Measurements from ENCODE around the gene AKAP13. TPM values are rescaled to one million over a fixed set of nuclear protein-coding genes. Genes with fewer than 3 reads are reported as not detected.

AKAP13 gene
- total RNA-seq, 1 donor from 2014 or later, result 73.8 TPM

DNA sequence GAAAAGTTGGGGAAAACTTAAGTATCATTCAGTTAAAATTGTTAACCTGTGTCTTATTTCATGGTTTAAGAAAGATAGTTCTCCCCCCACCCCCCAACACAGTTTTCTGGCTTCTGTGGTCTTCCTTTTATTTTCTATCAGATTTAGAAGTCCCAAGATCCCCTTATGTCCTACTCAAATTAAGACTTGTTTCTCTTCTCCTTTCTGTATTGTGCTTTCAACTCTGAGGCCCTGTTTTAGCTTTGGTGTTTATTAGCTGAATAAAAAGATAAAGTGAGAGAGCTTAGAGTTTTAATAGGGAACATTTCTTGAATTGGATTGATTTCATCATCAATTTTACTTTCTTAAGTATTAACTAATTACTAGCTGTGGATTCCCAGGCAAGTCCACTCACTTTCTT, 62.6 kb downstream of the AKAP13 start:
- H3K4me1 Mint-ChIP-seq, result peaks cover 41% of the 10 kb centered on the region
- no peaks in the 10 kb centered on the region for H3K27me3 Mint-ChIP-seq (ENCODE audit: insufficient read depth, low read depth)
- Histone ChIP-seq H4K20me1 (ENCODE audit: low read depth) (peaks cover 29% of the 10 kb centered on the region), H3K9ac (no peak overlapping the region), H3K27ac (peak overlapping the region; percentile 95), H3K9me3 (ENCODE audit: low read depth) (no peaks in the 10 kb centered on the region), H2AFZ (replicated peaks) (no peak overlapping the region), H3K4me1 (peaks cover 40% of the 10 kb centered on the region), H3K79me2 (ENCODE audit: low read depth) (peaks cover 83% of the 10 kb centered on the region), H3K27me3 (no peaks in the 10 kb centered on the region), H3K4me3 (no peak overlapping the region), H3K4me2 (peak overlapping the region; percentile 70), H3F3A (ENCODE audit: low read depth) (peaks cover 38% of the 10 kb centered on the region), H3K36me3 (no peaks in the 10 kb centered on the region)
- H3K4me3 Mint-ChIP-seq, result peak overlapping the region; percentile 42
- TF ChIP-seq EZH2 (IDR thresholded peaks at IDR 0.05) (no peak), EZH2phosphoT487 (IDR thresholded peaks at IDR 0.05) (no peak), CTCF (IDR thresholded peaks at IDR 0.05) (no peak)
- peaks cover 15% of the 10 kb centered on the region for H3K9me3 Mint-ChIP-seq
- peak overlapping the region; percentile 98 for H3K27ac Mint-ChIP-seq
- H3K36me3 Mint-ChIP-seq, result peaks cover 10% of the 10 kb centered on the region
- DNase-seq (ENCODE audit: low spot score), result no peak

GRCh38 chr15:85443593-85444087, 63.2 kb downstream of the AKAP13 start:
- Mint-ChIP-seq H3K36me3 (peaks cover 13% of the 10 kb centered on the region), H3K4me3 (peak overlapping the region; percentile 6), H3K9me3 (peaks cover 21% of the 10 kb centered on the region), H3K4me1 (peaks cover 41% of the 10 kb centered on the region), H3K27ac (peak overlapping the region; percentile 98), H3K27me3 (ENCODE audit: insufficient read depth, low read depth) (no peaks in the 10 kb centered on the region)
- Histone ChIP-seq H4K20me1 (ENCODE audit: low read depth) (peaks cover 29% of the 10 kb centered on the region), H3K4me2 (peak overlapping the region; percentile 70), H3K27ac (peak overlapping the region; percentile 95), H3F3A (ENCODE audit: low read depth) (peaks cover 38% of the 10 kb centered on the region), H3K4me3 (peak overlapping the region; percentile 20), H3K27me3 (no peaks in the 10 kb centered on the region), H3K36me3 (no peaks in the 10 kb centered on the region), H3K79me2 (ENCODE audit: low read depth) (peaks cover 89% of the 10 kb centered on the region), H3K4me1 (peaks cover 40% of the 10 kb centered on the region), H2AFZ (replicated peaks) (no peak overlapping the region), H3K9me3 (ENCODE audit: low read depth) (no peaks in the 10 kb centered on the region), H3K9ac (no peak overlapping the region)
- peak; percentile 53 for DNase-seq (ENCODE audit: low spot score)
- TF ChIP-seq CTCF (IDR thresholded peaks at IDR 0.05), result peak; percentile 17
- no peak for TF ChIP-seq EZH2 (IDR thresholded peaks at IDR 0.05)

- H3K4me3 Mint-ChIP-seq, result peak overlapping the region; percentile 19
- H3K36me3 ChIP-seq, result no peaks in the 10 kb centered on the region
- H3K36me3 Mint-ChIP-seq, result peaks cover 15% of the 10 kb centered on the region
- H3F3A ChIP-seq (ENCODE audit: low read depth), result peaks cover 38% of the 10 kb centered on the region
- peak overlapping the region; percentile 98 for H3K27ac Mint-ChIP-seq
- peaks cover 40% of the 10 kb centered on the region for H3K4me1 ChIP-seq
- H3K27me3 ChIP-seq, result no peaks in the 10 kb centered on the region
- H3K4me1 Mint-ChIP-seq, result peaks cover 41% of the 10 kb centered on the region
- H3K79me2 ChIP-seq (ENCODE audit: low read depth), result peaks cover 95% of the 10 kb centered on the region
- peaks cover 1% of the 10 kb centered on the region for H3K9me3 ChIP-seq (ENCODE audit: low read depth)
- no peak overlapping the region for H3K9ac ChIP-seq
- peak overlapping the region; percentile 70 for H3K4me2 ChIP-seq
- no peaks in the 10 kb centered on the region for H3K27me3 Mint-ChIP-seq (ENCODE audit: insufficient read depth, low read depth)
- peaks cover 23% of the 10 kb centered on the region for H3K9me3 Mint-ChIP-seq
- H2AFZ ChIP-seq (replicated peaks), result no peak overlapping the region
- H3K4me3 ChIP-seq, result peak overlapping the region; percentile 20
- no peak for DNase-seq (ENCODE audit: low spot score)
- peak overlapping the region; percentile 95 for H3K27ac ChIP-seq
- peaks cover 29% of the 10 kb centered on the region for H4K20me1 ChIP-seq (ENCODE audit: low read depth)
- TF ChIP-seq EZH2 (IDR thresholded peaks at IDR 0.05), result no peak
- TF ChIP-seq CTCF (IDR thresholded peaks at IDR 0.05), result no peak
- TF ChIP-seq EZH2phosphoT487 (IDR thresholded peaks at IDR 0.05), result no peak
Observed at GRCh38 chr15:85444122-85444745, 63.8 kb downstream of the AKAP13 start.

All from neural progenitor cell (in vitro differentiated cells).